ENCODE data around the gene HEXB.

DNA sequence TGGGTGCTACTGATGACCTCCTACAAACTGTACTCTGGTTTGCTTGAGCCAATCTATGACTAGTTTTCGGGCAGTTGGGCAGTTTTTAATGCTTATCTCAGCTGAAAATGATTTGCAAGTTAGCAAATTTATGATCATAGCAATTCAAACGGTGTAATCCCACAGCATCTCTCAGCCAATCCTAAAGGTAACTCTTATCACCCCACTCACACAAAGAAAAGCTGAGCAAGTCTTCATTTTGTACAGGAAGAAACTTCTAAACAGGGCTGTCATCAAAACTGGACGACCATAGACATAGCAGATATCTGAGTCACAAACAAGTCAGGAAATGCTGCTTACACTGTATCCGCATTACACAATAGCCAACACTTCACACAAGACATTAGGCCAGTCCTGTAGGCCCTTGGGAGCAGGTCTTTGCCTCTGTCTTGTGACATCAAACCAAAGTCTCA lies 41.9 kb upstream of the HEXB start:
- TF ChIP-seq, protein P1, sequence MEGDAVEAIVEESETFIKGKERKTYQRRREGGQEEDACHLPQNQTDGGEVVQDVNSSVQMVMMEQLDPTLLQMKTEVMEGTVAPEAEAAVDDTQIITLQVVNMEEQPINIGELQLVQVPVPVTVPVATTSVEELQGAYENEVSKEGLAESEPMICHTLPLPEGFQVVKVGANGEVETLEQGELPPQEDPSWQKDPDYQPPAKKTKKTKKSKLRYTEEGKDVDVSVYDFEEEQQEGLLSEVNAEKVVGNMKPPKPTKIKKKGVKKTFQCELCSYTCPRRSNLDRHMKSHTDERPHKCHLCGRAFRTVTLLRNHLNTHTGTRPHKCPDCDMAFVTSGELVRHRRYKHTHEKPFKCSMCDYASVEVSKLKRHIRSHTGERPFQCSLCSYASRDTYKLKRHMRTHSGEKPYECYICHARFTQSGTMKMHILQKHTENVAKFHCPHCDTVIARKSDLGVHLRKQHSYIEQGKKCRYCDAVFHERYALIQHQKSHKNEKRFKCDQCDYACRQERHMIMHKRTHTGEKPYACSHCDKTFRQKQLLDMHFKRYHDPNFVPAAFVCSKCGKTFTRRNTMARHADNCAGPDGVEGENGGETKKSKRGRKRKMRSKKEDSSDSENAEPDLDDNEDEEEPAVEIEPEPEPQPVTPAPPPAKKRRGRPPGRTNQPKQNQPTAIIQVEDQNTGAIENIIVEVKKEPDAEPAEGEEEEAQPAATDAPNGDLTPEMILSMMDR (IDR thresholded peaks at IDR 0.05; ENCODE audit: control extremely low read depth in 1 of 3, insufficient read depth in 1 of 3, low read depth in 1 of 3, low read length in 3 of 3): no peak
- TF ChIP-seq RFX5 (IDR thresholded peaks at IDR 0.05; ENCODE audit: borderline replicate concordance, low read depth, low read length): no peak
- TF ChIP-seq CHD1 (IDR thresholded peaks at IDR 0.05; ENCODE audit: low read depth, low read length): no peak
